AG20443 (cell line): Measurements from ENCODE around the gene PDHX.
"Not testable (repeated sequence)": the region's sequence is repeated elsewhere in the genome, so short reads cannot be mapped to it uniquely, and the experiment has no call there.

ENCODE experiments used
- DNase-seq: peaks from one replicate; pipeline ENCODE4 v3.0.0; 2012; ENCODE audit warnings: low spot score, mixed read lengths

Gene PDHX

DNA sequence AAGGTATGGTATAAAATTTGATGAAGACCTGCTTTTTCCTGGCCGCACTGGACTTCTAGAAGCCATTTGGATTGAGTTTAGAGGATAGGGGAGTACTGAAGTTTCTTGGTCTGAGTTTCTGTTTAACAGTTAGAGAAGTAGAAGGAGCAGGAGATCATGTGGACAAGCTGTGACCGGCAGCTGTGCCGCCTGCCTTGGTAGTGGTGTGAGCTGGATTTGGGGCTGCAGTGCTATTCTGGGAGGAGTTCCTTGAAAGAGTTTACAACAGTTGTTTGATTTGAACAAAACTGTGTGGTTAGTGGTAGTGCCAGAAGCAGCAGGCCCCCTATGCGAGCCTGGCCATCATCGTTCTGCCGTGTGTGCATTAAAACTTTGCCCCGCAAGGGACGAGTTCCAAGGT is 105.2 kb downstream of the PDHX start:
- no peak for DNase-seq

DNA sequence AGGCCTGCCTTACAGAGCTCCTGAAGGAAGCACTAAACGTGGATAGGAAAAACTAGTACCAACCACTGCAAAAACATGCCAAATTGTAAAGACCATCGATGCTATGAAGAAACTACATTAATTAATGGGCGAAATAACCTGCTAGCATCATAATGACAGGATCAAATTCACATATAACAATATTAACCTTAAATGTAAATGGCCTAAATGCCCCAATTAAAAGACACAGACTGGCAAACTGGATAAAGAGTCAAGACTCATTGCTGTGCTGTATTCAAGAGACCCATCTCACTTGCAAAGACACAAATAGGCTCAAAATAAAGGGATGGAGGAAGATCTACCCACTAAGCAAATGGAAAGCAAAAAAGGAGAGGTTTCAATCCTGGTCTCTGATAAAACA is 107.5 kb downstream of the PDHX start:
- not testable (repeated sequence) for DNase-seq

DNA sequence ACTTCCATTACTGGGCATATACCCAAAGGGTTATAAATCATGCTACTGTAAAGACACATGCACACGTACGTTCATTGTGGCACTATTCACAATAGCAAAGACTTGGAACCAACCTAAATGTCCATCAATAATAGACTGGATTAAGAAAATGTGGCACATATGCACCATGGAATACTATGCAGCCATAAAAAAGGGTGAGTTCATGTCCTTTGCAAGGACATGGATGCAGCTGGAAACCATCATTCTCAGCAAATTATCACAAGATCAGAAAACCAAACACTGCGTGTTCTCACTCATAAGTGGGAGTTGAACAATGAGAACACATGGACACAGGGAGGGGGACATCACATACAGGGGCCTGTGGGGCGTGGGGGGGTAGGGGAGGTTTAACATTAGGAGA is 111.6 kb downstream of the PDHX start:
- not testable (repeated sequence) for DNase-seq

DNA sequence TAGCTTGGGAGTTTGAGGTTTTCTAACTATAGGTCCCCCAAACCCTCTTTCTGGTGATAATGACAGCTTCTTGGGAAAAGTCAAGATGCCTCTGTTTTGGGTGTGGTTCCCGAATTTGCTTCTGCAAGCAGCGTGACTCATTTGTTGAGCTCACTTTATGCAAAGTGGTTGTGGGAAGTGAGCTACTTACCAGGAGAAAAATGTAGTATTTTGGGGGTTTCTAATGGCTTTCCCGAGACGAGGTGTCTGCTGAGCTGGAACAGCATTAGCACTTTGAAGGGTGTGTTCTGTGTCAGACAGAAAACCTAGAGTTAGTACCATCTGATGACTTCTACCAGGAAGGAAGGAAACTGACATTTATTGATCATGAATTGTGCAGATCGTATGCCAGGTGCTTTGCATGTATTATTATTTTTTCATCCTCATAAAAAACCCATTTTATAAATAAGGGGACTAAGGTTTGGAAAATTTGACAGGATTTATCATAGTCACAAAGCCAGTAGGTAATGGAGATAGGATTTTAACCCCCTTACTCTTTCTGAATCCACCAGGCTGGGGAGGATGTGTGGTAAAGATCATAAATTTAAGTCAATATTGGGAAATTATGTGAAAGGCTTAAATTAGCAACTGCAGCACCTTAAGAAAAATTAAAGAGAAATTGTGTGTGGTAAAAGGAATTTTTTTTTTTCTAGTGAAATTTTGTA is 113.7 kb downstream of the PDHX start:
- peak; percentile 76 for DNase-seq

- DNase-seq = peak; percentile 87
These were observed 114.3 kb downstream of the PDHX start for GRCh38 chr11:35030716-35031213.

- DNase-seq = no peak
These were observed 114.9 kb downstream of the PDHX start for GRCh38 chr11:35031346-35031745.

- DNase-seq = no peak
These were observed 115.4 kb downstream of the PDHX start for GRCh38 chr11:35031867-35032266.

GRCh38 chr11:35033011-35033410 is 116.6 kb downstream of the PDHX start:
- no peak for DNase-seq

- no peak for DNase-seq
These were observed 118.0 kb downstream of the PDHX start for GRCh38 chr11:35034401-35034800.

DNA sequence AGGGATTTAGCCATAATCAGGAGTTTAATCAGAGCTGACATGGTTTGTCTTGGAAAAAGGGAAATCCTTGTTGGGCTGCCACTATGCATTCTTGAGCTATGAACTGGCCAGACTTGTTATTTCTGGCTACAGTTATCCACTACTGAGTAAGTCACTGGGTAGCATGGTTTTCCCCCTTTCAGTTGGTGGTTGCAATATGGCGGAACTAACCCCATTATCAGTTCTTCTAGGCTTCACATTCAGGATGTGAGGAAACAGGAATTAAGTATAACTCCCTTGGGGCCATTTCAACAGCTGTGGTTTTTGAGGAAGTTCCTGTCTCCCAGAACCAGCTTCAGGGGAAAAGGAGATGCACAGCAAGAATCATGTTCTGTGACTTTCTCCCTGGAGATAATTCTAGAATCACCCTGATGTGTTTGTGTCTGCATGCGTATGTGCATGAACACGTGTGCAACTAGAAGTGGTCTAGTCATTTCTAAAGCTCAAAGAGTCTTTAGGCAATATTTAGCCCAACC is 119.5 kb downstream of the PDHX start:
- DNase-seq = peak; percentile 81

DNA sequence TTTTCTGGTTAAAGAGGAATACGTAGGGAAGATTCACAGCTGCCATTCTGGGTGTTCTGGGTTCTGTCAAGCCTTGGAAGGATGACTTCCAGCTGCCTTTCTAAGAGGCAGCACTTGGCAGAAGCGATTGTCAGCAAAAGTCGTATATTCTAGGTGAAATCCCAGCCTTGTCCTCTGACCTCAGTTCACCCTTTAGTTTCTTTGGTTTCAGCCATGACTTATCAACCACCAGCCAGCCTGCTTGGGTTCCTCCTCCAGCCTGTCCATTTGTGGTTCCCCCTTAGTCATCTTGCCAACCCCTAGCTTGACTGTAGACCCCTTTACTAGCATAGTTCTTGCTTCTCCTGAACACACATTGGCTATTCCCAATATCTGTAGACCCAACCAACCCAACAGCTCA is 120.2 kb downstream of the PDHX start:
- DNase-seq = no peak

DNA sequence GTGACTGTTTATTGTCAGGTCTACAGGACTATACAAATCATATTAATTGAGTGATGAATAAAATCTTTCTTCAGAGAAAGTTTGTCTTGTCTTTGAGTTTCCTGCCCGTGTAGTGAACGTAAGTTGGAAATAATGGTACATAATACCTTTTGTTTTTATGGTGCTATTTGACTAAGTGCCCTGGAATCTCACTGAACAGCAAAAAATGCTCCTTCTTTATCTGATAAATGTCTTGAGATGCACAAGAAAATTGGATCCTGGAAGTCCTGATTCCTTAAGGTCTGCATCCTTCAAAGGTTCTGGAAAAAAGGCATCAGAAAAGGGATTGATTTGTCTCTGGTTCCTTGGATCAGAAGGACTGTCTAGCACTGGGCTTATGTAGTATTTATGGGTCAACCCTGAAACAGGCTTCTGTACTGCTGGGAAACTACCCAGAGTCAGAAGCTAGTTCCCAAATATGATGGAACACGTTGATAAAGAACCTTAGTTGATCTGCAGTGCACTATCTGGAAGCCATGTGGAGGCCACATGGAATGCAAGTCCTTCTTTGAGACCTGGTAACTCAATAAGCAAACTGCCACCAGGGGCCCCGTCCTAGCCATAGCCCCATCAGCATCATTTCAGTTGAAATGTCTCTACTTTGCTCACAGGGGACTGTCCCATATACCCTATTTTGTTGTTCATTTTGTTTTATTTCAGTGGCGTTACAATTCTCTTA is 122.0 kb downstream of the PDHX start:
- no peak for DNase-seq

GRCh38 chr11:35039076-35039475 is 122.7 kb downstream of the PDHX start:
- DNase-seq = no peak

DNA sequence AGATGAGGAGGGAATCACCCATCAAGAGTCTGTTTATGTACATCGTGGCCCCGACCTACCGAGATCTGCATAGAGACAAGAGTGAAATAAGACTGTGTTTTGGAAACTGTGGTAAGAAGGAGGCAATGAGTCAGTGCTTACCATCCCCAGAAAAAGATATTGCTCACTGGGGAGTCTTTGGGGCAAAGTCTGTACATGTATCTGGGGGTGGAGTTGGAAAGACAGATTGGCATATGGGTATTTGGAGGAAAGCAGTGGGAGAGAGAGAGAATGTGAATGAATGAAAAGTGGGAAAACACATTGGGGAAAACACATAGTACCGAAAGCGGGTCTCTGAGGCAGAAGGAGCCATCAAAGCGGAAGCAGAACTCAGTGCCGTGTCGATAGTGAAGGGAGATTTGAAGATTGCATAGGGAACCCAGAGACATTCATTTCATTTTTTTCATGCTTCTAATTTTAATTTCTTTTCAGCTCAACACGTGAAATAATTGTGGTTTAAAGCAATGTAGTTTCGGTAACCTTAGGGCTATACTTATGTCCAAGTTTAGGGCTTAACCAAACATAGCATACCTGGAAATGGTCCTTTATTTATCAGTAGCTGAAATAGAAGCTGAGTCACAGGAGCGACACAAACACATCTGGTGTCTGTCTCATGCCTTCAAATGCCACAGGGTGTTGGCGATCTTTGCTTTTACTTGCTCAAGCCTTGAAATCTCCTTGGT is 124.0 kb downstream of the PDHX start:
- DNase-seq = peak; percentile 53

GRCh38 chr11:35041070-35041554 is 124.7 kb downstream of the PDHX start:
- no peak for DNase-seq

GRCh38 chr11:35042224-35042623 is 125.8 kb downstream of the PDHX start:
- no peak for DNase-seq

DNA sequence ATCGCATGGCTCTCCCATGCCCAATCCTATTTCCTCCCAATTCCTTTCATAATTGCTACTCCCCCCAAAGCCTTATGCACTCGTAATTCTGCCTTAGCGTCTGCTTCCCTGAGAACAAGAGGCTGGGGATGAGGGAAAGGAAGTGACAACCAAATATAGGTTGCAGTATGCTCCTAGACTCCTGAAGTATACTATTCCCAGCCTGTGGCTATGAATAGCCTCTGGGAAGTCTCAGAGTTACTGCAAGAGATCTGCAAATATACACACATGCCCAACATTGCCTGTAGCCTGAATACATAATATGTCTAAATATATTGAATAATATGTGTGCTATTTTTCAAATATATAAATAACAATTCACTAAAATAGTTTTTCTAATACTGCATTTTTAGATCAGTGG is 126.5 kb downstream of the PDHX start:
- no peak for DNase-seq

- no peak for DNase-seq
These were observed 127.5 kb downstream of the PDHX start for GRCh38 chr11:35043936-35044335.

- DNase-seq = no peak
These were observed 128.9 kb downstream of the PDHX start for GRCh38 chr11:35045236-35045820.
